NCI-H1930 (cell line): Measurements from ENCODE around the gene CLDN34.

Experiments used
- DNase-seq, 2 experiments: peaks; one replicate each; lab custom pipeline; 2025; lab: John Stamatoyannopoulos, UW

The CLDN34 gene

GRCh38 chrX:9980927-9981326, 13.8 kb downstream of the CLDN34 start:
- DNase-seq: no peak

GRCh38 chrX:9983441-9983840, 16.3 kb downstream of the CLDN34 start:
- no peak for DNase-seq

GRCh38 chrX:9983846-9984245, 16.7 kb downstream of the CLDN34 start:
- no peak for DNase-seq

- no peak for DNase-seq
Measured at GRCh38 chrX:9988762-9989161, 21.6 kb downstream of the CLDN34 start.

- DNase-seq: no peak
Measured at GRCh38 chrX:9992061-9992460, 24.9 kb downstream of the CLDN34 start.

GRCh38 chrX:9992724-9993123, 25.6 kb downstream of the CLDN34 start:
- DNase-seq: no peak

GRCh38 chrX:9995855-9996339, 28.7 kb downstream of the CLDN34 start:
- peak; percentile 29 to 55 for DNase-seq

- DNase-seq: no peak
Measured at GRCh38 chrX:9997041-9997440, 29.9 kb downstream of the CLDN34 start.

GRCh38 chrX:9997524-9997923, 30.4 kb downstream of the CLDN34 start:
- DNase-seq: no peak

GRCh38 chrX:10001496-10001895, 34.3 kb downstream of the CLDN34 start:
- no peak for DNase-seq

GRCh38 chrX:10004832-10005475, 37.8 kb downstream of the CLDN34 start:
- no peak for DNase-seq

- no peak for DNase-seq
Measured at GRCh38 chrX:10006086-10006485, 38.9 kb downstream of the CLDN34 start.

GRCh38 chrX:10006770-10007169, 39.6 kb downstream of the CLDN34 start:
- DNase-seq: no peak

GRCh38 chrX:10007621-10008020, 40.5 kb downstream of the CLDN34 start:
- DNase-seq: no peak

GRCh38 chrX:10008483-10009056, 41.4 kb downstream of the CLDN34 start:
- DNase-seq: no peak

- DNase-seq: no peak
Measured at GRCh38 chrX:10009741-10010140, 42.6 kb downstream of the CLDN34 start.

- no peak for DNase-seq
Measured at GRCh38 chrX:10010686-10011085, 43.5 kb downstream of the CLDN34 start.

- DNase-seq: no peak
Measured at GRCh38 chrX:10011261-10011931, 44.2 kb downstream of the CLDN34 start.

- DNase-seq: no peak
Measured at GRCh38 chrX:10011991-10012390, 44.8 kb downstream of the CLDN34 start.

- DNase-seq: peak; percentile 44 to 65
Measured at GRCh38 chrX:10014462-10015354, 47.5 kb downstream of the CLDN34 start.

GRCh38 chrX:10015355-10015722, 48.2 kb downstream of the CLDN34 start:
- no peak for DNase-seq
